IMR-90 (cell line): Measurements from ENCODE around the gene ING5. TPM values are rescaled to one million over a fixed set of nuclear protein-coding genes. Genes with fewer than 3 reads are reported as not detected.

Experiments
- ATAC-seq: fragments of 200-7000 bp; cut with Tn5 transposase; 2 replicates; pipeline ENCODE4 v1.9.1; 2020; ENCODE audit warnings: low read depth, mild to moderate bottlenecking, moderate library complexity
- BruUV-seq: library from RNA; stranded (reverse); fragments of 400-500 nt; replicated peaks from 2 replicates; lab custom pipeline; 2021; lab: Mats Ljungman, UMichigan
- CTCF ChIA-PET: fragments of 300-600 bp; formaldehyde crosslinking; extraction: SDS; loops from one replicate; lab custom pipeline; 2021; ENCODE audit warnings: antibody characterized with exemption; lab: Yijun Ruan, JAX
- POLR2A ChIA-PET: fragments of 300-600 bp; sonication (Branson Sonifier 250); formaldehyde crosslinking; loops from one replicate; lab custom pipeline; 2022; ENCODE audit warnings: antibody characterized with exemption; ENCODE audit not compliant: unreplicated experiment; lab: Charles Lee
- DNase-seq: peaks from one replicate; pipeline ENCODE4 v3.0.0; 2013
- H2AFZ ChIP-seq: replicated peaks from 2 replicates; pipeline ENCODE3; 2013; ENCODE audit warnings: low read length, mild to moderate bottlenecking; ENCODE audit not compliant: poor library complexity
- H2AK5ac ChIP-seq: 2 replicates; pipeline ENCODE4 v1.6.1; 2013; ENCODE audit warnings: low read depth, low read length, inconsistent platforms
- H2AK9ac ChIP-seq: replicated peaks from 2 replicates; pipeline ENCODE3; 2013; ENCODE audit warnings: mild to moderate bottlenecking, low read depth, low read length, moderate library complexity; ENCODE audit not compliant: poor library complexity
- H2BK120ac ChIP-seq: 2 replicates; pipeline ENCODE4 v1.6.1; 2013; ENCODE audit warnings: low read depth, low read length, inconsistent platforms
- H2BK15ac ChIP-seq: 3 replicates; pipeline ENCODE4 v1.6.1; 2013; ENCODE audit warnings: low read depth, low read length, inconsistent platforms
- H2BK20ac ChIP-seq: 2 replicates; pipeline ENCODE4 v1.6.1; 2013; ENCODE audit warnings: low read depth, mild to moderate bottlenecking, inconsistent platforms, low read length, moderate library complexity
- H2BK5ac ChIP-seq: 2 replicates; pipeline ENCODE4 v1.6.1; 2013; ENCODE audit warnings: mild to moderate bottlenecking, low read depth, low read length, inconsistent platforms; ENCODE audit not compliant: poor library complexity, severe bottlenecking
- H3K14ac ChIP-seq: replicated peaks from 2 replicates; pipeline ENCODE4 v1.6.1; 2013; ENCODE audit warnings: low read depth, low read length, inconsistent platforms
- H3K18ac ChIP-seq: 2 replicates; pipeline ENCODE4 v1.6.1; 2013; ENCODE audit warnings: low read depth, low read length, control low read depth
- H3K23ac ChIP-seq: 2 replicates; pipeline ENCODE4 v1.6.1; 2013; ENCODE audit warnings: low read depth, low read length, inconsistent platforms
- H3K27ac ChIP-seq: 2 replicates; pipeline ENCODE4 v1.5.1; 2013; ENCODE audit warnings: mild to moderate bottlenecking, control low read depth, low read length; ENCODE audit not compliant: insufficient read depth
- H3K27me3 ChIP-seq: 2 replicates; pipeline ENCODE4 v1.6.1; 2013; ENCODE audit warnings: low read length; ENCODE audit not compliant: control insufficient read depth, insufficient read depth
- H3K36me3 ChIP-seq: 2 replicates; pipeline ENCODE4 v1.6.1; 2013; ENCODE audit warnings: low read length, mixed read lengths; ENCODE audit not compliant: control insufficient read depth, insufficient read depth
- H3K4ac ChIP-seq: 2 replicates; pipeline ENCODE4 v1.6.1; 2013; ENCODE audit warnings: low read depth, low read length, inconsistent platforms
- H3K4me1 ChIP-seq: 2 replicates; pipeline ENCODE4 v1.6.1; 2013; ENCODE audit warnings: low read length, mixed read lengths; ENCODE audit not compliant: control insufficient read depth, insufficient read depth
- H3K4me2 ChIP-seq: 2 replicates; pipeline ENCODE4 v1.6.1; 2013; ENCODE audit warnings: low read depth, mild to moderate bottlenecking, control low read depth, low read length, moderate library complexity
- H3K4me3 ChIP-seq: 2 replicates; pipeline ENCODE4 v1.5.1; 2013; ENCODE audit warnings: low read depth, mild to moderate bottlenecking, control low read depth, low read length, moderate library complexity; ENCODE audit not compliant: insufficient read depth
- H3K56ac ChIP-seq: 2 replicates; pipeline ENCODE4 v1.6.1; 2013; ENCODE audit warnings: low read length, inconsistent platforms; ENCODE audit not compliant: insufficient read depth; ENCODE audit errors: extremely low read depth
- H3K79me1 ChIP-seq, 2 experiments: 2 replicates each; pipeline ENCODE4 v1.6.1; 2013; ENCODE audit warnings: low read length in 2 of 2, inconsistent platforms in 1 of 2, low read depth in 1 of 2
- H3K9ac ChIP-seq: 2 replicates; pipeline ENCODE4 v1.6.1; 2013; ENCODE audit warnings: low read depth, low read length, control low read depth
- H3K9me1 ChIP-seq: 2 replicates; pipeline ENCODE4 v1.6.1; 2013; ENCODE audit warnings: low read length, inconsistent platforms; ENCODE audit not compliant: insufficient read depth
- H3K9me3 ChIP-seq: 2 replicates; pipeline ENCODE4 v1.6.1; 2013; ENCODE audit warnings: low read length; ENCODE audit not compliant: control insufficient read depth, insufficient read depth
- H4K20me1 ChIP-seq: 2 replicates; pipeline ENCODE4 v1.6.1; 2013; ENCODE audit warnings: low read length, inconsistent platforms; ENCODE audit not compliant: insufficient read depth
- H4K5ac ChIP-seq: 2 replicates; pipeline ENCODE4 v1.6.1; 2013; ENCODE audit warnings: mild to moderate bottlenecking, low read depth, low read length, control low read depth
- H4K8ac ChIP-seq, 2 experiments: 2 replicates each; pipeline ENCODE4 v1.6.1; 2013; ENCODE audit warnings: low read depth in 2 of 2, low read length in 2 of 2, control low read depth in 1 of 2, inconsistent platforms in 1 of 2
- H4K91ac ChIP-seq: 2 replicates; pipeline ENCODE4 v1.6.1; 2013; ENCODE audit warnings: low read depth, low read length, inconsistent platforms; ENCODE audit not compliant: insufficient read depth
- CTCF ChIP-seq: conservative IDR thresholded peaks from 2 replicates; pipeline ENCODE4 v1.5.1; 2012; ENCODE audit warnings: mild to moderate bottlenecking, low read depth, low read length, improper control_type of control experiment
- MAFK ChIP-seq: IDR thresholded peaks from 2 replicates; pipeline ENCODE4 v1.6.1; 2012; ENCODE audit warnings: low read depth, low read length, improper control_type of control experiment
- MXI1 ChIP-seq: IDR thresholded peaks from 2 replicates; pipeline ENCODE4 v1.6.1; 2012; ENCODE audit warnings: low read depth, mild to moderate bottlenecking, low read length, moderate library complexity, borderline replicate concordance
- SMC3 ChIP-seq: fragments of 150-350 bp; IDR thresholded peaks from 2 replicates; pipeline ENCODE4 v1.6.1; 2016; ENCODE audit warnings: low read depth, mild to moderate bottlenecking, antibody characterized with exemption, low read length, moderate library complexity
- WGBS, 2 experiments: methylation state at CpG; one replicate each; pipeline versions ENCODE4 v1.1.5 to v1.1.7; 2013; ENCODE audit warnings: missing lambda C conversion rate in 2 of 2; ENCODE audit not compliant: insufficient read length in 1 of 2; ENCODE audit errors: extremely low coverage in 2 of 2; 5-methylcytosine and 5-hydroxymethylcytosine counted together
- dilution Hi-C: fragments of 300-500 bp; cut with HindIII; formaldehyde crosslinking; loops from one replicate; pipeline ENCODE4 v1.14.3; 2018; ENCODE audit warnings: low sequenced_read_pairs; ENCODE audit not compliant: unreplicated experiment
- in situ Hi-C: fragments of 300-500 bp; cut with MboI; formaldehyde crosslinking; loops from 3 replicates; pipeline ENCODE4 v1.14.3; 2019; ENCODE audit warnings: low sequenced_read_pairs, inconsistent platforms, mixed read lengths
- intact Hi-C: fragments of 100-400 bp; cut with micrococcal nuclease; formaldehyde crosslinking; loops from 2 replicates; pipeline ENCODE4 v1.10.0; 2022
- polyA plus RNA-seq, 3 experiments: library from polyadenylated mRNA; depleted of rRNA; stranded (reverse); fragments of >200 nt; gene quantifications; 2 replicates each; pipeline ENCODE4 v1.2.3, GENCODE V29; 2012; ENCODE audit warnings: low replicate concordance in 1 of 3
- total RNA-seq: library from RNA; depleted of rRNA; stranded (reverse); fragments of >200 nt; gene quantifications from 2 replicates; pipeline ENCODE4 v1.2.3, GENCODE V29; 2012

The ING5 gene
- total and polyA plus RNA-seq, 2 of the 4 experiments (the other 2 are of a cell fraction): 36.1 to 38.9 TPM

GRCh38 chr2:241772063-241772499 is 70.2 kb downstream of the ING5 start:
- no peak overlapping the region for H3K4ac ChIP-seq
- no peaks in the 10 kb centered on the region; the same call in 1 of the 2 replicates for H4K20me1 ChIP-seq
- H3K14ac ChIP-seq: no peak overlapping the region
- WGBS, 2 experiments: 67% methylated on average over 2 of the region's 9 CpGs; no CpG with 5 or more reads in 1 of the 2 experiments
- H2BK120ac ChIP-seq: no peak overlapping the region
- no peak overlapping the region for H4K91ac ChIP-seq
- H3K79me1 ChIP-seq: no peaks in the 10 kb centered on the region
- TF ChIP-seq MXI1 (no peak), MAFK (peak; percentile 43), CTCF (no peak), SMC3 (no peak)
- H3K9ac ChIP-seq: no peak overlapping the region
- H2BK5ac ChIP-seq: no peak overlapping the region
- H4K8ac ChIP-seq: no peak overlapping the region
- ChIA-PET CTCF (no interaction called here), POLR2A (no interaction called here)
- no peak overlapping the region for H2AK9ac ChIP-seq
- DNase-seq (no peak), ATAC-seq (no peak)
- no TSS peak for BruUV-seq
- H3K27me3 ChIP-seq: no peaks in the 10 kb centered on the region; the same call in 1 of the 2 replicates
- no peak overlapping the region for H3K4me3 ChIP-seq
- no peak overlapping the region for H3K23ac ChIP-seq
- no peak overlapping the region for H2BK15ac ChIP-seq
- H3K18ac ChIP-seq: peak overlapping the region; percentile 30; the same call in 1 of the 2 replicates
- H2AK5ac ChIP-seq: no peak overlapping the region
- H3K9me1 ChIP-seq: no peaks in the 10 kb centered on the region
- H4K5ac ChIP-seq: no peak overlapping the region; the same call in 1 of the 2 replicates
- no peak overlapping the region for H2AFZ ChIP-seq
- H3K56ac ChIP-seq: no peak overlapping the region
- intact Hi-C loops (no loop called here), in situ Hi-C loops (no loop called here), dilution Hi-C loops (no loop called here)
- no peak overlapping the region for H3K27ac ChIP-seq
- peaks cover 3% of the 10 kb centered on the region; the same call in 1 of the 2 replicates for H3K36me3 ChIP-seq
- H3K4me2 ChIP-seq: no peak overlapping the region
- H2BK20ac ChIP-seq: no peak overlapping the region
- H3K9me3 ChIP-seq: no peaks in the 10 kb centered on the region
- peaks cover 12% of the 10 kb centered on the region for H3K4me1 ChIP-seq
